ENCODE results near the gene DCBLD2. TPM values are rescaled to one million over a fixed set of nuclear protein-coding genes. Genes with fewer than 3 reads are reported as not detected.
A peak's percentile ranks its signal among the peaks of the same experiment; 100 is the strongest.

The DCBLD2 gene
- total RNA-seq, 2 experiments from 2014 or later, result 2.0 to 2.1 TPM

DNA sequence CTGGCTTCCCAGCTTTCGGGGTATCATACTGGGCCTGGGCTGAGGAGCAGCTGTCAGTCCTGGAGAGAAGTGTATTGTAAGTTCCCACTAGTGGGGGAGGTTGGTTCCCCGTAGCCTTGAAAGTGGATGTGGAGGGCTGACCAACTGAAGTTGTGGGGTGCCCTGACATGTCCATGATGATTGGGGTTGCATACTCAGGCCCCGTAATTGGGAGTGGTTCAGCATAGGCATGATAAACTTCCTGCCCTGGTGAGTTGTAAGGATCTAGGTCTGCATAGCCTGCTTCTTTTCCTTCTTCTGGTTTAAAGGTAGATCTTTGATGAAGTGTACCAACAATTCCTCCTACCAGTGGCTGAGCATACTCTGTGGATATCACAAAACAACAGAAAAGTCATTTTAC lies 102.0 kb downstream of the DCBLD2 start:
- Mint-ChIP-seq H3K4me1 (no peaks in the 10 kb centered on the region), H3K4me3 (no peak overlapping the region), H3K9me3 (peaks cover 3% of the 10 kb centered on the region), H3K27ac (no peak overlapping the region), H3K36me3 (peaks cover 2% of the 10 kb centered on the region), H3K27me3 (no peaks in the 10 kb centered on the region)
- no peak for DNase-seq

DNA sequence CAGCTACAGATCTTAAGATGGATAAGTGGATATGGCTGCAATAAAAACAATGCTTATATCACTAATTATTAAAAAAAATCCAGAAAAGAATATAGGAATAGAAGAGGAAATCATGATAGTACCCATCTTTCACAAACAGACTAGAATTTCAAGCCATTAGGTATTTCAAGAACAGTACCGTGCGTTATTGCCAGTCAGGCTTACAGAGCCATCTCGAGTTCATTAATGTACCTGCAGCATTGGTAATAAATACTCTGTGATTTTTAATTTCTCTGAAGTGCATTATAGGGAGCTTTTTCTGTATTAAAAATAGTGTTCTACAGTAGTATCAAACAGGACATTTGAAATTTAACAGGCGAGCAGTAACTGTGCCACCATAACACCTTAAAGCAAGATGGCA lies 102.7 kb downstream of the DCBLD2 start:
- no peak for DNase-seq
- peaks cover 3% of the 10 kb centered on the region for H3K9me3 Mint-ChIP-seq
- H3K4me3 Mint-ChIP-seq, result no peak overlapping the region
- H3K27me3 Mint-ChIP-seq, result no peaks in the 10 kb centered on the region
- H3K4me1 Mint-ChIP-seq, result no peaks in the 10 kb centered on the region
- H3K36me3 Mint-ChIP-seq, result no peaks in the 10 kb centered on the region
- no peak overlapping the region for H3K27ac Mint-ChIP-seq

GRCh38 chr3:98797905-98798304 lies 103.6 kb downstream of the DCBLD2 start:
- H3K9me3 Mint-ChIP-seq, result peaks cover 3% of the 10 kb centered on the region
- H3K27me3 Mint-ChIP-seq, result no peaks in the 10 kb centered on the region
- no peaks in the 10 kb centered on the region for H3K36me3 Mint-ChIP-seq
- no peaks in the 10 kb centered on the region for H3K4me1 Mint-ChIP-seq
- H3K4me3 Mint-ChIP-seq, result no peak overlapping the region
- DNase-seq, result no peak
- H3K27ac Mint-ChIP-seq, result no peak overlapping the region

GRCh38 chr3:98796334-98796733 lies 105.2 kb downstream of the DCBLD2 start:
- Mint-ChIP-seq H3K27ac (no peak overlapping the region), H3K27me3 (no peaks in the 10 kb centered on the region), H3K4me3 (no peak overlapping the region), H3K36me3 (no peaks in the 10 kb centered on the region), H3K9me3 (no peaks in the 10 kb centered on the region), H3K4me1 (no peaks in the 10 kb centered on the region)
- no peak for DNase-seq

- H3K27me3 Mint-ChIP-seq, result peaks cover 8% of the 10 kb centered on the region
- no peaks in the 10 kb centered on the region for H3K4me1 Mint-ChIP-seq
- no peak for DNase-seq
- H3K27ac Mint-ChIP-seq, result no peak overlapping the region
- H3K4me3 Mint-ChIP-seq, result no peak overlapping the region
- no peaks in the 10 kb centered on the region for H3K36me3 Mint-ChIP-seq
- H3K9me3 Mint-ChIP-seq, result no peaks in the 10 kb centered on the region
These were observed 107.5 kb downstream of the DCBLD2 start for GRCh38 chr3:98793971-98794370.

- Mint-ChIP-seq H3K27ac (no peak overlapping the region), H3K4me1 (peaks cover 2% of the 10 kb centered on the region), H3K9me3 (no peaks in the 10 kb centered on the region), H3K36me3 (no peaks in the 10 kb centered on the region), H3K4me3 (no peak overlapping the region), H3K27me3 (peaks cover 8% of the 10 kb centered on the region)
- DNase-seq, result no peak
These were observed 109.9 kb downstream of the DCBLD2 start for GRCh38 chr3:98791341-98792325.

GRCh38 chr3:98788651-98789050 lies 112.8 kb downstream of the DCBLD2 start:
- peaks cover 8% of the 10 kb centered on the region for H3K27me3 Mint-ChIP-seq
- H3K36me3 Mint-ChIP-seq, result no peaks in the 10 kb centered on the region
- H3K27ac Mint-ChIP-seq, result no peak overlapping the region

DNA sequence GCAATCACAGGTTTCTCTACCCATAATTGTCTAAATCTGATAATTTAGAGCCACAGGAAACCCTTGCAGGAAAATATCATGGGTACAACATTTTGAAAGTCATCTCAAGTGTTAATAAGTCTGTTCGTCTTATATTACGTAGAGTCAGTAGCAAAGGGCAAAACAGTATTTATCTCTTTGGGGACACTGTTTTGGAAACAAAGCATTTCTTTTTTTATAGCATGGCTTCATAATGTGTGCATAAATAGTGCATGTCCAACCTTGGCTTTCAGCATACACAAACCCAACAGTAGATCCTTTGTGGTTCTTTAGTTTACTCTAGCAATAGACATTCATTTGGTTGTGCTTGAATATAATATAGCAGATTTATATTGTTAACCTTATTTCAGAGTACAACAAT lies 114.3 kb downstream of the DCBLD2 start:
- DNase-seq, result no peak
- H3K27ac Mint-ChIP-seq, result no peak overlapping the region
- no peak overlapping the region for H3K4me3 Mint-ChIP-seq
- peaks cover 12% of the 10 kb centered on the region for H3K27me3 Mint-ChIP-seq
- H3K36me3 Mint-ChIP-seq, result no peaks in the 10 kb centered on the region
- peaks cover 17% of the 10 kb centered on the region for H3K4me1 Mint-ChIP-seq
- no peaks in the 10 kb centered on the region for H3K9me3 Mint-ChIP-seq

More at GRCh38 chr3:98788651-98789050, 112.8 kb downstream of the DCBLD2 start:
- H3K4me1 Mint-ChIP-seq, result peaks cover 13% of the 10 kb centered on the region
- H3K4me3 Mint-ChIP-seq, result no peak overlapping the region
- DNase-seq, result no peak
- H3K9me3 Mint-ChIP-seq, result no peaks in the 10 kb centered on the region

GRCh38 chr3:98786364-98787006 lies 115.0 kb downstream of the DCBLD2 start:
- Mint-ChIP-seq H3K9me3 (no peaks in the 10 kb centered on the region), H3K27ac (no peak overlapping the region), H3K4me1 (peaks cover 17% of the 10 kb centered on the region), H3K4me3 (no peak overlapping the region), H3K36me3 (no peaks in the 10 kb centered on the region), H3K27me3 (peaks cover 12% of the 10 kb centered on the region)
- DNase-seq, result no peak

DNA sequence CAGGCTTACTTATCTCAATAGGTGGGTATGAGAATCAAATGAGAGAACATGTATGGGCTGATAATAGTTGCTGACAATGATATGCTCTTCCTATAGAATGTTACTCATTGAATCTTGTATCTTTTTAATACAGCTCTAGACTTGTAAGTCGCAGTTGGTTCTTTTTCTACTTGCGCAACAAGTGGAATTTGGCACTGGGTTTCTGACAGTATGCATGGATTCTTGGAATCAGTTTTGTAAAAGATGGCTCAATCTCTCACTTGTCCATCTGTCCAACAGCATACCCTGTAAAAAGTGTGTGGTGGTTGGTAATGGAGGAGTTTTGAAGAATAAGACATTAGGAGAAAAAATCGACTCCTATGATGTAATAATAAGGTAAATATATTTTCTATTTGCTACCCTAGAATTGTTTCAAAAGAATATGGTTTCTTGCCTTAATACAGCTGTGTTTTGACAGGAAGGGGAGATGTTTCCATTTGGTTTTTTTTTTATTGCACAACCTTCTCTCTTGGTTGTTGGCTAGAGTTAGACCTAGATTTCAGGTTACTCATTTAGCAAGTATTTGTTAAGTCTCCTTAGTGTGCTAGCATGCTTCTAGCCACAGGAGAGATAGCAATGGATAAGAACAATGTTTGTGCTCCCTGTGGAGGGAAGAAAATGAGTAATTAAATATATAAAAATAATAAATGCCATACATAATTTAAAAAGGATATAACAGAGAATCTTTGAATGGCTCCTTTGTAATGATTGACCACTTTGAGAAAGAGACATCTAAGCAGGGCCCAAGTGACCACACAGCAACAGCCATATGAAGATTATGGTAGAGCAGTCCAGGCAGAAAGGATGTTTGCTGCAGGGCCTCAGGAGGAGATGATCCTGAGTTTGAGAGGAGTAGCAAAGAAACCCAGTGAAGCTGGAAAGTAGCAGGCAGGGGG lies 116.6 kb downstream of the DCBLD2 start:
- peak overlapping the region; percentile 76 for H3K27ac Mint-ChIP-seq
- no peak for DNase-seq
- H3K4me1 Mint-ChIP-seq, result peaks cover 21% of the 10 kb centered on the region
- H3K9me3 Mint-ChIP-seq, result no peaks in the 10 kb centered on the region
- H3K27me3 Mint-ChIP-seq, result peaks cover 7% of the 10 kb centered on the region
- H3K4me3 Mint-ChIP-seq, result no peak overlapping the region
- no peaks in the 10 kb centered on the region for H3K36me3 Mint-ChIP-seq

DNA sequence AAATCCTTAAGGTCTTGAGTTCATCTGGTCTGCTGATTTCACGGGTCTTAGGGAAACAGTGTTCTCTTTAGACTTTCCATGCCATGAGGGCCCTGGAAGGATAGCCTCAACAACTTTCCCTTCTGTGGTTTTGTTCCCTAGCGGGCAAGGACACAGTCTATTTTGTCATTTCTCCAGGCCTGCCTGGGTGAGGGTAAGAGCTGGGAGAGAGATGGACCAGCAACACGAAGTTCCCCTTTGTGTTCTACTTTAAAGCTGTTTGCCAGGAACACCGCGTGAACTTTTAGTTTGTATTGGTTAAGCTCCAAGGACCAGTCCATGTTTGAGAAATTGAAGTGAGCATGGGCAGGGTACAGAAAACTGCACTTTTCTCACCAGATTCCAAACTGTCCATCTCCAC lies 117.5 kb downstream of the DCBLD2 start:
- no peak overlapping the region for H3K27ac Mint-ChIP-seq
- H3K36me3 Mint-ChIP-seq, result no peaks in the 10 kb centered on the region
- no peak overlapping the region for H3K4me3 Mint-ChIP-seq
- H3K4me1 Mint-ChIP-seq, result peaks cover 28% of the 10 kb centered on the region
- peaks cover 9% of the 10 kb centered on the region for H3K27me3 Mint-ChIP-seq
- DNase-seq, result no peak
- H3K9me3 Mint-ChIP-seq, result no peaks in the 10 kb centered on the region

- no peaks in the 10 kb centered on the region for H3K9me3 Mint-ChIP-seq
These were observed 118.5 kb downstream of the DCBLD2 start for GRCh38 chr3:98782824-98783500.

DNA sequence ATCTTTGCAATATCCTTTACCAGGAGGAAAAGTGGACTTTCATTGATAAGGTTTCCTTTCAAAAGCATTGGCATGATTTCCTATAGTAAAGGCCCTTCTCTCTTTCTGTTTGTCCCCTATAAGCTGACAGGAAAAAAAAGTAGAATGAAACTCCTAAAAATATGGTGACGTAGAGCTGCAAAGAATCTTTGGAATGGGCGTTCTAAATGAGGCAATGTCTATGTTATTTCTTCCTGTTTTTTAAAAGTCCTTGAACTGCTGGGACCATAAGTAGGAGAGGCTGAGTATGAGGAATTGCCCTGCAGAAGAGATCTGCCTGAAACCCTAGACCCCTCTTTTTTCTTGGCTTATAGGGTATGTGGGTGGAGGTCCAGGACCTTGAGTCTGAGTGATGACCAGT lies 121.2 kb downstream of the DCBLD2 start:
- no peak for DNase-seq
- H3K4me1 Mint-ChIP-seq, result peaks cover 23% of the 10 kb centered on the region
- peaks cover 22% of the 10 kb centered on the region for H3K27me3 Mint-ChIP-seq
- no peak overlapping the region for H3K27ac Mint-ChIP-seq
- H3K36me3 Mint-ChIP-seq, result no peaks in the 10 kb centered on the region
- no peaks in the 10 kb centered on the region for H3K9me3 Mint-ChIP-seq
- no peak overlapping the region for H3K4me3 Mint-ChIP-seq

More at GRCh38 chr3:98782824-98783500, 118.5 kb downstream of the DCBLD2 start:
- H3K4me3 Mint-ChIP-seq, result no peak overlapping the region
- peaks cover 15% of the 10 kb centered on the region for H3K27me3 Mint-ChIP-seq
- peaks cover 35% of the 10 kb centered on the region for H3K4me1 Mint-ChIP-seq
- no peak for DNase-seq
- H3K27ac Mint-ChIP-seq, result no peak overlapping the region
- no peaks in the 10 kb centered on the region for H3K36me3 Mint-ChIP-seq

DNA sequence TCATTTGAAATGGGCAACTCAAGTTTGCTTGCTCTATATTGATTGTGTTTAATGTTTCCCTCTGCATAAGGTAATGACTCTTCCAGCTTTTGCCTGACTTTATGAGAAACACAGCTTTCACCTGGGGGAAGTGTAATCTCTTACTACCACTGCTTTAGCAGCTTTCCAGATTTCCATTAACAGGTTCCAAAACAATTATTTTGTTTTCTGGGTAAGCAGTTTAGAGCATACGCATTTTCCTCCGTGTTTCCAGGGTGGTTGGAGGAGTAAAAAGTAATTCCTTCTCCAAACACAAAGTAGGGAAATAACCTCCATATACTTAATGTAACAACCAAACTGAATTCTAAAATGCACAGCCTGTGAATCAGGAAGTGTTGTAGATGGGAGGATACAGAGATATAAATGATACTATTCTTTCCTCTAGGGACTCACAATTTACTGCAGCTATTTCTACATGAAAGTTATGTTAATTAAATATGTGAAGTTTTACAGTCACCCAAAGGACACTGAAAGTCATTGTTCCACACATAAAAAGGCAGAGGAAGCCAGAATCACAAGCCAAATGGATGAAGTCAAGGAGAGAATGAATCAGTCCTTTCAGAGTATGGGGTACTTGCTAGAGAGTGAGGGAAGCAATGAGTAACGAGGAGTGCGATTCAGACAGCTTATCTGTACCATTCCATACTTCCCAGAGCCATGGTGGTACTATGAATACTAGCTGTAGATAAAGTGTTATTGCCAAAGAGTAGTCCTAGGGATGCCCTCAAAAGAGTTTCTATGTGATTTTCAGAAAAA lies 121.8 kb downstream of the DCBLD2 start:
- Mint-ChIP-seq H3K4me1 (peaks cover 22% of the 10 kb centered on the region), H3K36me3 (no peaks in the 10 kb centered on the region), H3K9me3 (no peaks in the 10 kb centered on the region), H3K4me3 (no peak overlapping the region), H3K27ac (peak overlapping the region; percentile 52), H3K27me3 (peaks cover 22% of the 10 kb centered on the region)
- no peak for DNase-seq
